ENCODE results near the gene RAVER2. TPM values are rescaled to one million over a fixed set of nuclear protein-coding genes. Genes with fewer than 3 reads are reported as not detected.

The RAVER2 gene
- total and polyA plus RNA-seq, 4 donors: 2.9 to 30.2 (median 6.8) TPM

DNA sequence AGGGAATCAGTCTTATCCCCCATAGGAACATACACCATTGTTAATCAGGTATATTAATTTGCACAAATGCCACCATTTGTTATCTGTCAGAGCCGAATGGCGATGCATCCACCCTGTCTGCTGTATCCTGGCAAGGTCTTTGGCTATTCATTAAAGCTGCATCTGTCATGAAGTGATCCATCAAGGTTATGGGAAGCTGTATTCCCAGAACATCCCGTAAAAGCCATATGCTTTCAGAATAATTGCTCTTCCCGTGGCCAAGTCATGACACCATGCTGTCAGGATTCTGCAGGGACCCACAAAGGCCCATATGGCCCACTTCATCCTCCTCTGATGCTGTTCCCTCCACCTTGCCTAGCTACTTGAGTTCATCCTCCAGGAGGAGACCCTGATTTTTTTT, 103.9 kb downstream of the RAVER2 start:
- Histone ChIP-seq H3K36me3 (ENCODE audit: control insufficient read depth in 4 of 4, insufficient read depth in 4 of 4, low read length in 4 of 4) (peaks cover 28 to 71% (median 31%) of the 10 kb centered on the region in 4 donors), H3K27me3 (ENCODE audit: control insufficient read depth in 3 of 3, insufficient read depth in 3 of 3, low read length in 2 of 3) (no peaks in the 10 kb centered on the region), H3K9ac (ENCODE audit: insufficient read depth in 1 of 2, low read length in 2 of 2) (no peak overlapping the region), H3K27ac (ENCODE audit: low read depth in 1 of 2, low read length in 1 of 2) (no peak overlapping the region), H3K4me1 (ENCODE audit: control insufficient read depth in 5 of 5, insufficient read depth in 5 of 5, low read length in 5 of 5) (no peaks in the 10 kb centered on the region), H3K4me3 (no peak overlapping the region), H3K9me3 (ENCODE audit: control insufficient read depth in 4 of 4, insufficient read depth in 3 of 4, low read length in 3 of 4) (no peaks in the 10 kb centered on the region)
- ATAC-seq (ENCODE audit: insufficient read depth, low FRiP score) (no peak), DNase-seq (no peak)
- 84 to 94% methylated on average over 4 of the region's 4 CpGs for WGBS, 2 donors
- TF ChIP-seq, protein P1, sequence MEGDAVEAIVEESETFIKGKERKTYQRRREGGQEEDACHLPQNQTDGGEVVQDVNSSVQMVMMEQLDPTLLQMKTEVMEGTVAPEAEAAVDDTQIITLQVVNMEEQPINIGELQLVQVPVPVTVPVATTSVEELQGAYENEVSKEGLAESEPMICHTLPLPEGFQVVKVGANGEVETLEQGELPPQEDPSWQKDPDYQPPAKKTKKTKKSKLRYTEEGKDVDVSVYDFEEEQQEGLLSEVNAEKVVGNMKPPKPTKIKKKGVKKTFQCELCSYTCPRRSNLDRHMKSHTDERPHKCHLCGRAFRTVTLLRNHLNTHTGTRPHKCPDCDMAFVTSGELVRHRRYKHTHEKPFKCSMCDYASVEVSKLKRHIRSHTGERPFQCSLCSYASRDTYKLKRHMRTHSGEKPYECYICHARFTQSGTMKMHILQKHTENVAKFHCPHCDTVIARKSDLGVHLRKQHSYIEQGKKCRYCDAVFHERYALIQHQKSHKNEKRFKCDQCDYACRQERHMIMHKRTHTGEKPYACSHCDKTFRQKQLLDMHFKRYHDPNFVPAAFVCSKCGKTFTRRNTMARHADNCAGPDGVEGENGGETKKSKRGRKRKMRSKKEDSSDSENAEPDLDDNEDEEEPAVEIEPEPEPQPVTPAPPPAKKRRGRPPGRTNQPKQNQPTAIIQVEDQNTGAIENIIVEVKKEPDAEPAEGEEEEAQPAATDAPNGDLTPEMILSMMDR (IDR thresholded peaks at IDR 0.05; ENCODE audit: control extremely low read depth, extremely low read depth): no peak

DNA sequence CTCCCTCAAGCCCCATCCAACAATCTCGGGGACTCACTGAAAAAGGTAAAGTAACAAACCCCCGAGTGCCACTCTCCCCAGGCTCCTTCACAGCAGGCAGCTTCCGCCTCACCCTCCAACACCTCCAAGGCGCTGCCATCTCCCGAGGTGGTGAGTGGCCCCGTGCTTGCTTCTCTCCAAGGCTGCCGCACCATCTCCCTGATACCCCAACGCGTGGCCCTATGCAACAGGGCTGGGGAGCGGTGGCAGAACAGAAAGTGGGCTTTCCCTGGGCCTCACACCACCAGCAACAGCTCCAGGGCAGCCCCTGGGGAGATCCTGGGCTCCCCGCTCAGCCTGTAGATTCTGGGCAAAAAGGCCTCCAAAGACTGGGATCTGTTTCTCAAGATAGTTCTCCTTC, 105.1 kb downstream of the RAVER2 start:
- WGBS, 2 donors: 95 to 96% methylated on average over 11 of the region's 11 CpGs
- Histone ChIP-seq H3K9ac (ENCODE audit: insufficient read depth in 1 of 2, low read length in 2 of 2) (no peak overlapping the region), H3K36me3 (ENCODE audit: control insufficient read depth in 4 of 4, insufficient read depth in 4 of 4, low read length in 4 of 4) (peaks cover 31 to 71% (median 34%) of the 10 kb centered on the region in 4 donors), H3K27me3 (ENCODE audit: control insufficient read depth in 3 of 3, insufficient read depth in 3 of 3, low read length in 2 of 3) (no peaks in the 10 kb centered on the region), H3K4me1 (ENCODE audit: control insufficient read depth in 5 of 5, insufficient read depth in 5 of 5, low read length in 5 of 5) (no peaks in the 10 kb centered on the region), H3K9me3 (ENCODE audit: control insufficient read depth in 4 of 4, insufficient read depth in 3 of 4, low read length in 3 of 4) (no peaks in the 10 kb centered on the region), H3K27ac (ENCODE audit: low read depth in 1 of 2, low read length in 1 of 2) (no peak overlapping the region), H3K4me3 (no peak overlapping the region)
- DNase-seq: no peak
- TF ChIP-seq, protein P1 (IDR thresholded peaks at IDR 0.05; ENCODE audit: control extremely low read depth, extremely low read depth): no peak
- ATAC-seq (ENCODE audit: insufficient read depth, low FRiP score): no peak

- TF ChIP-seq, protein P1 (IDR thresholded peaks at IDR 0.05; ENCODE audit: control extremely low read depth, extremely low read depth): no peak
- H3K4me1 ChIP-seq (ENCODE audit: control insufficient read depth in 5 of 5, insufficient read depth in 5 of 5, low read length in 5 of 5): no peaks in the 10 kb centered on the region
- ATAC-seq (ENCODE audit: insufficient read depth, low FRiP score) (no peak), DNase-seq (no peak)
- H3K9me3 ChIP-seq (ENCODE audit: control insufficient read depth in 4 of 4, insufficient read depth in 3 of 4, low read length in 3 of 4): no peaks in the 10 kb centered on the region
- no peak overlapping the region for H3K27ac ChIP-seq (ENCODE audit: low read depth in 1 of 2, low read length in 1 of 2)
- no peak overlapping the region for H3K9ac ChIP-seq (ENCODE audit: insufficient read depth in 1 of 2, low read length in 2 of 2)
- H3K27me3 ChIP-seq (ENCODE audit: control insufficient read depth in 3 of 3, insufficient read depth in 3 of 3, low read length in 2 of 3): no peaks in the 10 kb centered on the region
- H3K4me3 ChIP-seq: no peak overlapping the region
- 87 to 93% methylated on average over 10 of the region's 10 CpGs for WGBS, 2 donors
- peaks cover 33 to 67% (median 39%) of the 10 kb centered on the region in 4 donors for H3K36me3 ChIP-seq (ENCODE audit: control insufficient read depth in 4 of 4, insufficient read depth in 4 of 4, low read length in 4 of 4)
Measured at GRCh38 chr1:64850846-64851245, 106.0 kb downstream of the RAVER2 start.

GRCh38 chr1:64851664-64852063, 106.8 kb downstream of the RAVER2 start:
- H3K4me3 ChIP-seq: no peak overlapping the region
- TF ChIP-seq, protein P1 (IDR thresholded peaks at IDR 0.05; ENCODE audit: control extremely low read depth, extremely low read depth): no peak
- H3K27ac ChIP-seq (ENCODE audit: low read depth in 1 of 2, low read length in 1 of 2): no peak overlapping the region
- 74 to 80% methylated on average over 7 of the region's 7 CpGs for WGBS, 2 donors
- no peaks in the 10 kb centered on the region for H3K9me3 ChIP-seq (ENCODE audit: control insufficient read depth in 4 of 4, insufficient read depth in 3 of 4, low read length in 3 of 4)
- DNase-seq: no peak
- H3K27me3 ChIP-seq (ENCODE audit: control insufficient read depth in 3 of 3, insufficient read depth in 3 of 3, low read length in 2 of 3): no peaks in the 10 kb centered on the region
- H3K36me3 ChIP-seq (ENCODE audit: control insufficient read depth in 4 of 4, insufficient read depth in 4 of 4, low read length in 4 of 4): peaks cover 39 to 63% (median 46%) of the 10 kb centered on the region in 4 donors
- no peaks in the 10 kb centered on the region for H3K4me1 ChIP-seq (ENCODE audit: control insufficient read depth in 5 of 5, insufficient read depth in 5 of 5, low read length in 5 of 5)
- ATAC-seq (ENCODE audit: insufficient read depth, low FRiP score): no peak
- H3K9ac ChIP-seq (ENCODE audit: insufficient read depth in 1 of 2, low read length in 2 of 2): no peak overlapping the region

Data from lung (tissue), 12 donors.